ENCODE measurements around the gene XRCC1.
"Not testable (repeated sequence)": the region's sequence is repeated elsewhere in the genome, so short reads cannot be mapped to it uniquely, and the experiment has no call there.

Gene XRCC1

GRCh38 chr19:43544077-43544476, 31.2 kb downstream of the XRCC1 start:
- DNase-seq, result no peak

GRCh38 chr19:43541920-43542650, 33.2 kb downstream of the XRCC1 start:
- no peak for DNase-seq

- DNase-seq, result no peak
These were observed 34.9 kb downstream of the XRCC1 start for GRCh38 chr19:43540381-43540780.

GRCh38 chr19:43538922-43539321, 36.4 kb downstream of the XRCC1 start:
- no peak for DNase-seq

GRCh38 chr19:43534816-43535761, 40.2 kb downstream of the XRCC1 start:
- peak; percentile 25 to 40 for DNase-seq

- DNase-seq, result no peak
These were observed 41.0 kb downstream of the XRCC1 start for GRCh38 chr19:43534305-43534815.

- peak; percentile 90 to 93 for DNase-seq
These were observed 41.6 kb downstream of the XRCC1 start for GRCh38 chr19:43533546-43534304.

GRCh38 chr19:43532962-43533545, 42.3 kb downstream of the XRCC1 start, which contains the start of gene ZNF575:
Gene ZNF575, plus strand, starts transcription at chr19:43533188. Its CDS starts 1,235 bp downstream, at chr19:43534423.
- DNase-seq, result peak; percentile 88 to 89

- peak in 1 of 2 donors; percentile 42 for DNase-seq
These were observed 42.8 kb downstream of the XRCC1 start for GRCh38 chr19:43532571-43532961.

- no peak for DNase-seq
These were observed 47.3 kb downstream of the XRCC1 start for GRCh38 chr19:43527860-43528622.

GRCh38 chr19:43526884-43527859, 48.2 kb downstream of the XRCC1 start, which contains the start of gene ETHE1:
Gene ETHE1, minus strand, starts transcription at chr19:43527201. Its CDS starts 24 bp downstream, at chr19:43527177.
- peak; percentile 36 to 75 for DNase-seq

GRCh38 chr19:43525836-43526771, 49.2 kb downstream of the XRCC1 start:
- no peak for DNase-seq

- DNase-seq, result peak in 1 of 2 donors; percentile 23
These were observed 50.1 kb downstream of the XRCC1 start for GRCh38 chr19:43524922-43525835.

- DNase-seq, result not testable (repeated sequence)
These were observed 51.6 kb downstream of the XRCC1 start for GRCh38 chr19:43523696-43524095.

GRCh38 chr19:43522929-43523328, 52.4 kb downstream of the XRCC1 start:
- DNase-seq, result no peak

- DNase-seq, result peak; percentile 66 to 73
These were observed 55.8 kb downstream of the XRCC1 start for GRCh38 chr19:43519436-43520088.

GRCh38 chr19:43518051-43518450, 57.3 kb downstream of the XRCC1 start:
- DNase-seq, result no peak
